Astrocyte of the hippocampus (primary cell): ENCODE data around the gene MMP17.
"Not testable (repeated sequence)": the region's sequence is repeated elsewhere in the genome, so short reads cannot be mapped to it uniquely, and the experiment has no call there.

Source experiments
- DNase-seq: peaks from one replicate; pipeline ENCODE4 v3.0.0; 2011; ENCODE audit warnings: low read depth, low spot score

Gene MMP17

DNA sequence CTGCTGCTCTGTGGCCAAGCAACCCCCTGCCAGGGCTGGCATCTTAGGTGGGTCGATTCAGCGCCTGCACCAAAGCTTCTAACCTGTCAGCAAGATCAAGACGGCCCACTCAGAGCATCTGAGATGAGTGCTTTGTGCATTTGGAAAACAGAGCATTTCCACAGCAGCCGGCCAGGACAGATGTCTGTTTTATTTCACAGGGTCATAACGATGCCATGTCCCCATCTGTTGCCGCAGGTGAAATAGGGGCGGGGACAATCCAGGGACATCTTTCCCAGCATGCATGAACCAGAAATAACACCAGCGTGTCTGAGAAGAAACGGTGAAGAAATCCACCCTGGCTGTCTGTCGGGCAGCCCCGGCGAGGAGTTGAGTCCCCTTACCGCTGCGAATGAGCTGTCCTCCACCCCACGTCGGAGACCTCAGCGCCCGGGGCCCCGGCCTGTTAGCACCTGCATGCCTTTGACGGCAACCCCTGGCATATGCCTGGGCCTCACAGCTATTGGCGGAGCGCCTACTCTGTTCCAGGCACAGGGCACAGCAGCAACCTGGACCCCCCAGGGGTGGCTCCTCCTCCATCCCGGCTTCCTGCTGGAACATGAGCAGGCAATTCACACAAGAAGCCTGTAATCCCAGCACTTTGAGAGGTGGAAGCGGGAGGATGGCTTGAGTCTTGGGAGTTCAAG lies 35.7 kb downstream of the MMP17 start:
- no peak for DNase-seq

DNA sequence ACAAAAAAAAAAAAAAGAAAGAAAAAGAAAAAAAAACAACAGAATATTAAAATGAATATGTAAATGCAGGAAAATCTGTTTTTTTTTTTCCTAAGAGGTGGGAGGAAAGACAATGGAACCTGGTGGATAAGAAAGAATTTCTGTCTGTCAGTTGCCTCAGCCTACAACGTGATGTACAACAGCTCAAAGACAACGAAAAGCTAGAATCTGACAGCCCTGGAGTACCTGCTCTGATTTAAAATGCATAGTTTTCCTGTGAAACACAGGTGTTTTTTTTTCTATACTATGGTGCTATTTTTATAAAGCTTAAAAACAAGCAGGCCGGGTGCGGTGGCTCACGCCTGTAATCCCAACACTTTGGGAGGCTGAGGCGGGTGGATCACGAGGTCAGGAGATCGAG lies 36.3 kb downstream of the MMP17 start:
- DNase-seq: no peak

DNA sequence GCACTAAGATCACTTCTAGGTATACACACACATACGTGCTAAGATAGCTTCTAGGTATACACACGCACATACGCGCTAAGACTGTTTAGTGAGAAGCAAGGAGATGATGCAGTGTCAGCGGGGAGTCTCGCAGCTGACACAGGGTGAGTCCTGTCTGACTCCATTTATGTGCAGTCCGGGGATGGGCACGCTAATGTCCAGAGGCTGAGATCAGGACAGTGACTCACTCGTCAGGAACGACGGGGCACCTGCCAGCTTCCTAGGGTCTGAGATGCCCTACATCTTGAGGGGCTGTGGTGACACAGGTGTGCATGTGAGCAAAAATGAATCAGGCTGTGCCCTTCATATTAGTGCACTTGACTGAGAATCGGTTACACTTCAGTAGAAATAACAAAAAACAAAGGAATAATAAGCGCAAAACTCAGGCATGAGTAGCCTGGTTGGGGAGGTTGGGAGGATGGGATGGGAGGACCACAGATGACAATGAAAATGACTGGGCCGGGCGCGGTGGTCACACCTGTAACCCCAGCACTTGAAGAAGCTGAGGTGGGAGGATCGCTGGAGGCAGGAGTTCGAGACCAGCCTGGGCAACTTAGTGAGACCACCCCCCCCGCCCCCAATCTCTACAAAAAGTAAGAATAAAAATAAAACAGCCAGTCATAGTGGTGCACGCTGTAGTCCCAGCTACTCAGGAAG lies 37.1 kb downstream of the MMP17 start:
- DNase-seq: peak; percentile 45

DNA sequence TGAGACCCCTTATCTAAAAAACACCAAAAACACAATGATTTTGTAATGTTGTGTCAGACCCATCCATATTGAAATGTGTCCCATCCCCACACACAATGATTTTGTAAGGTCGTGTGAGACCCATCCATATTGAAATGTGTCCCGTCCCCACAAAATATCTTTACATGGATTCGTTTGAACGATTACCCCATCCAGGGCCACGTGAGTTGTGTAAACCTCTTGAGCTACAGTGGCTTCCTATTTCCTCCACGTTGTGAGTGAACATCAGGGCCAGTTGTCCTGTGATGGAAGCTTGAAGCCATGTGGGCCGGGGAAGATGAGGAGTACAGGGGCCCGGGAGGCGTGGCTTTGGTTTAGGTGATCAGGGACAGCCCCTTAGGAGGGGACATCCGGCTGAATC lies 39.3 kb downstream of the MMP17 start:
- no peak for DNase-seq

DNA sequence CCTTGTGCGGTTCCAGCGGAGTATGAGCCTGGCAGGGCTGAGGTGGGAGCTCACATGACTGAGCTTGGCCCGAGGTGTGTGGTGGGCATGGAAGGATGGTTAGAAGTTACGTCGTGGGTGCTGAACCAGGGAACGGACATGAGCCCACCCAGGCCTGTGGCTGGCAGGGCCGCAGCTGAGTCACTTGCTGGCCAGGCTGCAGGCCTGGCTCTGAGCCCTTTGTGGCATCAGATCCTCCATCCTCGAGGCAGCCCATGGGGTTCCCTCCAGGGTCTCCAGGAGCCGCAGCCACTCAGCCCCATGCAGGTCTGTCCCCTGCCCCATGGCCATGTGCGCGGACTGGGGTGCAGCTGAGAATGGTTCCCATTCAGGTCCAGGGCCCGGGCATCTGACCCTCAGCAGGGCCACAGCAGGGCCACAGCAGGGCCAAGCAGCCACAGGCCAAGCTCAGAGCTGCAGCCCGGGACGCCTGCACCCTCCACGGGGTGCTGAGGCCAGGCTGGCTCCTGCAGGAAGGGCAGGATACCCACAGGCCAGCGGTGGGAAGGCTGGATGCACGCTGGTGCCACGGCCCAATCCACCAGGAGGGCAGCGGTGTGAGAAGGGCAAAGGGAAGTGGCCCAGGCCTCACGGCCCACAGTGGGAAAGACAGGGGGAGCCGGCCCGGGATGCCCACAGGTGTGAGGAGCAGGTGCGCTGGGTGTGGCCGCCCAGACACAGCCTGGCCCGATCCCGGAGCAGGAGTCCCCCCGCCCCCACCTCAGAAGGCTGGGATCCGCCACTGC lies 39.9 kb downstream of the MMP17 start:
- DNase-seq: peak; percentile 80

DNA sequence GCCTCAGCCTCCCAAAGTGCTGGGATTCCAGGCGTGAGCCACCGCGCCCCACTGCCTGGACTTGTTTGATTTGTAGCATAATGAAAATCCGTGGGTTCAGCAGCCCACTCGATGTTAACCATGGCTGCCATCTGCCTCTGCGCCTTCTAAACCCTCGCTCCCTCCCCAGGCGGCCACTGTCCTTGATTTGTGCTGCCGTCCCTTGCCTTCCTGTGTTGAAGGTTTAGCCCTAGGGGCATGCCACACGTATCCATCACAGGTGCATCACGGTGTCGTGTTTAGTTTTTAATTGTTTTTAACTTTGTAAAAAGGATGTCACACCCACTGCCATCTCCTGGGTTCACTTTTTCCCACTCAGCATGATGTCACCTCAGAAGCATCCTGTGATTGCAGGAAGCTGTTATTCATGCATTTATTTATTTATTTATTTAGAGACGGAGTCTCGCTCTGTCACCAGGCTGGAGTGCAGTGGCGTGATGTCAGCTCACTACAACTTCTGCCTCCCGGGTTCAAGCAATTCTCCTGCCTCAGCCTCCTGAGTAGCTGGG lies 41.8 kb downstream of the MMP17 start:
- peak; percentile 71 for DNase-seq

DNA sequence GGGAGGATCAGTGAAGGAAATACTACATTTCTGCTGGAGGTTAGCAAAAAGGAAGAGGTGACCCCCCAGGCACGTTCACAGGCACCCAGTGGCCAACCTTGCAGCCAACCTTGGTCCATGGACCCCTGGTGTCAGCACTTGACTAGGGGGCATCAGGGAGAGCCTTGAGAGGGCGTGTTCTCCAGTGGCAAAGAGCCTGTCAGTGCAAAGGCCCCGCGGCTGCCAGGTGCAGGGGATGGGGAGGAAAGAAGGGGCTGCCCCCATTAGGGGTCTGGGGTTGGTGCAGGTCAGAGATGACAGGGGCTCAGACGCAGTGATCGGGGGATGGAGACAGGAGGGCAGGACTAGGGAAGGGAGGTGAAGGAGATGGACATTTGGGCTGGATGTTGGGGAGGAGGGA lies 43.5 kb downstream of the MMP17 start:
- DNase-seq: no peak

DNA sequence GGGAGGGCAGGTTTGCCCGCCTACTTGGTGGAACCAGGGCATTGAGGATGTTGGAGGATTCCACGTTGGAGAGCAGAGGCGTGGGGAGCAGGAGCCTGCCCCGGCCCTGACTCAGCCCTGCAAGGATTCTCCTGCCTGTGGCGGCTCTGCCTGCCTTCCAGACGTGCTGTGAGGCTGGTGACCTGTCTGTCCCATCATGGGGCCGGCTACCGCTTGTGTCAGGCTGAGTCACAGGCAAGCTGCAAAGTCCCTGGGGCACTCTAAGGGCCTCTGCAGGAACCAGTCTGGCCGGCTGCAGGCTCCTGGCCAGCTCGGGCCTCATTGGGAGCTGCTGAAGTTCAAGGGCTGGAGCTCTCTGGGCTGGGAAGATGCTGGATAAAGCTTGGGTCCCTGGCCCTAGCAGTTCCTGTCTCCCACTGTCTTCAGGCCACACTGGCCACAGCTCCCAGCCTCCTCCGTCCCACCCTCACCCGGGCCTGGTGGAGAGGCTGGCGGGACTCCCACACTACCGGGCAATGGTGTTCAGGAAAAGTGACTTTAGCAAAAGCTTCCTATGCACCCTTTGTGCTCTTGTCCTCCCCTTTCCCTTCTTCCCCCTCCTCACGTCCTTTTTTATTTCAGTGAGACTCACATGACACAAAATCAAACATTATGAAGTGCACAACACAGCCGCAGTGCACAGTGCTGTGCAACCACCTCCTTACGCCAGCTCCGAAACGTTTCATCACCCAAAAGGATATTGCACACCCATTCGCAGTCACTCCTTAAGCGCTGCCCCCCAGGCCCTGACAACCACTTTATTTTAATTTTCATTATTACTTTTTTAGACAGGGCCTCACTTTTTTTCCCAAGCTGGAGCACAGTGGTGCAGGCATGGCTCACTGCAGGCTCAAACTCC lies 44.2 kb downstream of the MMP17 start:
- DNase-seq: peak; percentile 71

DNA sequence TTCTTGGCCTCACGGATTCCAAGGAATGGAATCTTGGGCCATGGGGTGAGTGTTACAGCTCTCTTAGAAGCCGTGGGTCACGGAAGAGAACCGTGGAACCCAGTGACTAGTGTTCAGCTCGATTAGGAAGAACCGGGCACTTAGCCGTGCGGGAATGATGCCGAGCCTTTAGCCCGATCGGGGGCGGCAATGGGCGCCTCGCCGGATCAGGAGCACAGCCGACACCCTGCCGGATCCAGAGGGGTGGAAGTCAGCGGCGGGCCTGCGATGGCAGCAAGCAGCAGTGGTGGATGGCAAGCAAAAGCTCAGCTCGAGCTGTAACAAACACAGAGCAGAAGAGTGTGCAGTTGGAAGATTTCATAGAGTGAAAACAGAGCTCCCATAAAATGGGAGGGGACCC lies 45.1 kb downstream of the MMP17 start:
- DNase-seq: no peak

DNA sequence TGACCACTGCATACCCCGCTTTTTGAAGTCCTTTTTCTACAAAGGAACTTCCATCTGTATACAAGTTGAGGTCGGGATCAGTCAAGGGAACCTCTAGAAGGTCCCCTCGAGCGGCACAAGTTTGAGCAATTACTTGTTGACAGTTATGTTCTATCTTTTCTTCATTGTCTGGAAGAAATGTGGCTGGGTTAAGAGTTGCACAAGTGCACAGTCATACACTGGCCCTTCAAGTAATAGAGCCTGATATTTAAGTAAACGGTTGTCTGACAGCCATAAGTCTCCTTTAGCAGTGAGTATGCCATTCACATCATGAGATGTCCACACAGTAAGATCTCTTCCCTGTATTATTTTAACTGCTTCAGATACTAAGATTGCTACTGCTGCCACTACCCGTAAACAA lies 46.8 kb downstream of the MMP17 start:
- not testable (repeated sequence) for DNase-seq

DNA sequence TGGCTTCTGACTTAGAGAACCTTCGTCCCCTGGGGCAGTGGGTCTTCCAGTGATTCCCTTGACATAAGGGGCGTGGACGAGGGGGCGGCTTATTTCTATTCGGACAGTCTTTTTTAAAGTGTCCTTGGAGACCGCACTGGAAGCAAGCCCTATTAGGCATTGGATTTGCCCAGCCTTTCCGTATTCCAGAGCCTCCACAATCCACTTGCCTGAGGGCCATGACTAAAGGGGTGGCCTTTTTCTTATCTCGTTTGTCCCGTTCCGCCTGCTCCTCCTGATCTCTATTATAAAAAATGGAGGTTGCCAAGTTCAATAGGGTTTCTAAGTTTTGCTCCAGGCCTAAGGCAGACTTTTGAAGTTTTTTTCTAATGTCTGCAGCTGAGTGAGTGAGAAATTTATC lies 49.0 kb downstream of the MMP17 start:
- not testable (repeated sequence) for DNase-seq

DNA sequence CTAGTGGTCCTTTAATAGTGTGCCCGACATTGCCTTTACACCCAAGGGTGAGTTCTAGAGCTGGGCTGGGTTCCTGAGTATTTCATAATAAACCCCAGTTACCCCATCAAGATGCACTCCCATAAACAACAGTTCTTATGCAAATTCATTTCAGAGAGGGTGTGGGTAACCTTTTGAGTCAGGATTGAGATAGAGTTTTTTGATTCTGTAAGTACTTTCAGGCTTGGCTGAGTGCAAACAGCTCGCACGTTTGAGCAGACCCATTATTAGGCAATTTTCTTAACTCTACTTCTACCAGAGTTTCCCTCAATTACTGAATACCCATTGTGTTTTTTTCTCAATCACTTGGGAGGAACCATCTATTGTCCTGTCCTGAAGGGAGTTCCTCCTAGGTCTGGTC lies 50.2 kb downstream of the MMP17 start:
- DNase-seq: not testable (repeated sequence)

DNA sequence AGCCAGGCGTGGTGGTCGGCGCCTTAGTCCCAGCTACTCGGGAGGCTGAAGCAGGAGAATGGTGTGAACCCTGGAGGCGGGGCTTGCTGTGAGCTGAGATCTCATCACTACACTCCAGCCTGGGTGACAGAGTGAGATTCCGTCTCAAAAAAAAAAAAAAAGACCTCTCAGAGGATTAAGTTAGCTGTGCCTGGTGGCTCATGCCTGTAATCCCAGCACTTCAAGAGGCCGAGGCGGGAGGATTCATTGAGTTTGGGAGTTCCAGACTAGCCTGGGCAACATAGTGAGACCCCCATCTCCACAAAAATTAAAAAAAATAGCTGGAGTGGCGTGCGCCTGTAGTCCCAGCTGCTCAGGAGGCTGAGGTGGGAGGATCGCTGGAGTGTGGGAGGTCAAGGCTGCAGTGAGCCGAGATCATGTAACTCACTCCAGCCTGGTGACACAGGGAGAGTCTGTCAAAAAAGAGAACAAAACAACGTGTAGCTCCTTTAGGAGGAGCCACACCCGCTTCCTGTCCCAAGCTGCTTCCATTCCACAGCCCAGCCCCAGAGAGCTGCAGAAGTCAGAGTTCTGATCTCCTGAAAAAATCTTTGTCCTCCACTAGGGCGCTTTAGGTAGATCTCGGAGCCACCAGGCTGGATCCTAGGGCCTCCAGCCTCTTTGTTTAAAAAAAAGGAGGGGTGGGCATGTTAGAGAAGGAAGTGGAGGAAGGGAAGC lies 54.8 kb downstream of the MMP17 start:
- DNase-seq: no peak

DNA sequence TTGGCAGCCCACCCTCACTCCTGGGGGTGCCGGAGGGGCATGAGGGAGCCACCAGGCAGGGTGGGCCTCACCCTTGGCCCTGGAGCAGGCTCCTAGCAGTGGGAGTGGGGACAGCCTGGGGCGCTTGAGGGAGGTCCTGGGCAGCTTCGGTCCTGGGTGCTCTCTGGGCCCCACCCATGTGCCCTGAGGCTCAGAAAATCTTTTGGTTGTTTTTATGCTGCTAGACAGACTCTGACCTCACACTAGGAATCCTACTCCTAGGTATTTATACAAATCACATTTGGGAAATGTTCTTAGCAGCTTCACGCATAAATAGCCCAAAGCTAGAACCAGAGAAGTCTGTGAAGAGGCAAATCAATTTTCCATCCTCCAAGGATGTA lies 55.3 kb downstream of the MMP17 start:
- no peak for DNase-seq

DNA sequence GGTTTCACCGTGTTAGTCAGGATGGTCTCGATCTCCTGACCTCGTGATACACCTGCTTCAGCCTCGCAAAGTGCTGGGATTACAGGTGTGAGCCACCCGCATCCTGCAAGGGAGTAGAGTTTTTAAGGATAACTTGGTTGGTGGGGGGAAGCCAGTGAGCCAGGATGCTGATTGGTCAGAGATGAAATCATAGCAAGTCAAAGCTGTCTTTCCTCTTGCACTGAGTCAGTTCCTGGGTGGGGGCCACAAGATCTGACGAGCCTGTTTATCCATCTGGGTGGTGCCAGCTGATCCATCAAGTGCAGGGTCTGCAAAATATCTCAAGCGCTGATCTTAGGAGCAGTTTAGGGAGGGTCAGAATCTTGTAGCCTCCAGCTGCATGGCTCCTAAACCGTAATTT lies 56.9 kb downstream of the MMP17 start:
- not testable (repeated sequence) for DNase-seq

DNA sequence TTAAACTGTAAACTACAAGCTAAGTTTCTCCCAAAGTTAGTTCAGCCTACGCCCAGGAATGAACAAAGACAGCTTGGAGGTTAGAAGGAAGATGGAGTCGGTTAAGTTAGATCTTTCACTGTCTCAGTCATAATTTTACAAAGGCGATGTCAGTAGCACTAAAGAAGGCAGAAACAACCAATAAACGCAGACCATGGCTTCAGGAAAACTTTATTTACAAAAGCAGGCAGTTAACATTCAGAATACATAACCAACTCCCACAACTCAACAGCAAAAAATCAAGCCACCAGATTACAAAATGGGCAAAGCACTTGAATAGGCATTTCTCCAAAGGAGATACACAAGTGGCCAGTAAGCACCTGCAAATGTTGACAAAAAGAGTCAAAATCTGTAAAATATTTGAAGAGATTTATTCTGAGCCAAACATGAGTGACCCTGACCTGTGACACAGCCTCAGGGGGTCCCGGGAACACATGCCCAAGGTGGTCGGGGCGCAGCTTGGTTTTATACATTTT lies 57.4 kb downstream of the MMP17 start:
- DNase-seq: no peak

DNA sequence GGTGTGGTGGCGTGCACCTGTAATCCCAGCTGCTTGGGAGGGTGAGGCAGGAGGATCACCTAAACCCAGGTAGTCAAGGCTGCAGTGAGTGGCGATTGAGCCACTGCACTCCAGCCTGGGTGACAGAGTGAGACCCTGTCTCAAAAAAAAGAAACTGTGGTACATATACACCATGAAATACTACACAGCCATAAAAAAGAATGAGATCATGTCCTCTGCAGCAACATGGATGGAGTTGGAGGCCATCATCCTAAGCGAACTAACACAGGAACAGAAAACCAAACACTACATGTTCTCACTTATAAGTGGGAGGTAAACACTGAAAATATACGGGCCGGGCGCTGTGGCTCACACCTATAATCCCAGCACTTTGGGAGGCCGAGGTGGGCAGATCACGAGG lies 63.5 kb downstream of the MMP17 start:
- not testable (repeated sequence) for DNase-seq

DNA sequence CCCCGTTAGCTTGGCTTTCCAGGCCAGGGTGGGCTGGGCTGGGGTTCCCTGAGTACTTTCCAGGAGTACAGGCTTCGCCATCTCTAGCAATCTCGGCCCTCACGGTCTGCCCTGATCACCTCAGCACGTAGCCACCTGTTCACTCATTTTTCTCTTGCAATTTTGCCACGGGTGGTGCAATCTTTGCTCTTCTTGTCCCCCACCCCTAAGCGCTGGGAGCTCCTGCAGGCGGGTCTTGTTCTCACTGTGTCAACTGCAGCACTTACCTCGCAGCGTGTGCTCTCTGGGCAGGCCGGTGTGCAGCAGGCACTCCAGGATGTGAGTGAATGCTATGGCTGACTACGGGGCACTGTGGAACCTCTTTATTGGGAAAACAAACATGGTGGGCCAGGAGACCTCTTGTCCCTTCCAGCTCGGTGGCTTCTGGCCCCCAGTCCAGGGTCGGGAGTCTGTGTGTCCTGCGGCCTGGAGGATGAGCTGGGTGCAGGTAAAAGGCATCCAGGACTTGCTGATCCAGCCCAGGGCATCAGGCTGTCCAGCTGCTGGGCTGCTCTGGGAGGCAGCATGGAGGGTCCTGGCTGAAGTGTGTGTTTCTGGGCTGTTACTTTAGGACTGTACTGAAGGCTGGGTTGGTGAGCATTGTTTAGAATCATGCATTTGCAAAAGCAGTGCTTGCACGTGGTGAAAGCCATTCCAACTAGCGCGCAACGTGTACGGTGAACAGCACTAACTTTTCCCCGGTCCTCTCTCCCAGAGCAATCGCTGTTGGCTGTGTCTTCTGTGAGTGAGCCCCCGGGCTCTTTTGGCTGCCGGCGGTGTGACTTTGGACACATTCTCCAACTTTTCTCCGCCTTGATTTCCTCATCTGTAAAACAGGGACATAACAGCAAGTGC lies 64.8 kb downstream of the MMP17 start:
- DNase-seq: no peak

DNA sequence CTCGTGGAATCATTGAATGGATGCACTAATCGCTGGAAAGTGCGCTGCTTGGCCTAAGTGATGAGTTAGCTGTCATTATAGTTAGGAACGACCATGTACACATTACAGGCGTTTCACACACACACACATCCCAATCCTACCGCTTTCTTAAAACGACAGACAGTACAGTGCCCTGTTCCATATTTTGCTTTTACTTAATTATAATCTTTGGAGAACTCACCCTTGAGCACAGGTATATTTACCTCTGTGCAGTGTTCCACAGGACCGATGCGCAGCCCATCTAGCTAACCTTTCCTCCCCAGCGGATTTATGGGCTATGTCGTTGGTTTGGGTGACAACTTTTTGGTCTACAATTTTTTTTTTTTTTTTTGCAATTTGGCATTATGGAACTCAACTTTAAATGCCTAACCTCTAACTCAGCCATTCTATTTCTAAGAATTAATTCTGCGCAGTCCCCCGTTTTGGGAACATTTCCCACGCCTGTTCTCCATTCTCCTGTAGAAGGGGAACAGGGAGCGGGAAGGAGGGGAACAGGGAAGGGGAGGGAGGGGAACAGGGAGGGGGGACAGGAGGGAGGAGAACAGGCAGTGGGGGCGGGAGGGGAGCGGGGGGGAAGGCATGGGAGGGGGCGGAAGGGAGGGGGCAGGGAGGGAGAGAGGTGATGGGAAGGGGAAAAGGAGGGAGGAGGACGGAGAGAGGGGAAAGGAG lies 65.6 kb downstream of the MMP17 start:
- DNase-seq: no peak
